GM18499 (cell line): ENCODE data around the gene SIRPB2.
A peak's percentile ranks its signal among the peaks of the same experiment; 100 is the strongest.

Experiments used
- ATAC-seq: cut with Tn5 transposase; IDR thresholded peaks from one replicate; pipeline ENCODE4 v1.9.1; 2021; ENCODE audit warnings: moderate number of reproducible peaks; ENCODE audit not compliant: insufficient read depth, unreplicated experiment

The SIRPB2 gene

DNA sequence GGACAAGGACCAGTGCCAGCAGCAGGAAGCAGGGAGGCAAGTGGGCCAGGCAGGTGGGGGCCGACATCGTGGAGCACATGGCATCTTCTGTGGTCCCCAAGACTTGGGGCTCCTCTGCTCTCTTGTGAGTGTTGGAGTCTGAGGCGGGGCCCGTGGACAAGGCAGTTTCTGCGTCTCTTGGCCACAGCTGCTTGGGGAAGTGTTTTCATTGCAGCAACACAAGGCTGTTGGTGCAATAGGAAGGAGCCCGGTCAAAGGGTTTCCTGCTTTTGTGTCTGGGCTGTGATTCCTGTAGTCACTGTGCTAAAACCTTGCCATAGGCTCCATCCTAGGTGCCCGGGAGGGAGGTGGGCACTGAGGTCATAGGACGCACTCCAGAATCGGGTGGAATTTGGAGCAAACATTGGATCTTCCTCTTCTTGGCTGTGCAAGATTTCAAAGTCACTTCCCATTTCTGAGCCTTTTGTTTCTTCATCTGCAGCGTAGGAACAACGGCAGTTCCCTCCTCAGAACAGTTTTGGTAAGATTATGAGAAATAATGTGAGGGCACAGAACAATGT lies at the start of gene SIRPB2:
SIRPB2 (minus strand) TSS at position 140 of the 560 bp plus-strand sequence; CDS start at position 79, 61 bp downstream.
- ATAC-seq = no peak

DNA sequence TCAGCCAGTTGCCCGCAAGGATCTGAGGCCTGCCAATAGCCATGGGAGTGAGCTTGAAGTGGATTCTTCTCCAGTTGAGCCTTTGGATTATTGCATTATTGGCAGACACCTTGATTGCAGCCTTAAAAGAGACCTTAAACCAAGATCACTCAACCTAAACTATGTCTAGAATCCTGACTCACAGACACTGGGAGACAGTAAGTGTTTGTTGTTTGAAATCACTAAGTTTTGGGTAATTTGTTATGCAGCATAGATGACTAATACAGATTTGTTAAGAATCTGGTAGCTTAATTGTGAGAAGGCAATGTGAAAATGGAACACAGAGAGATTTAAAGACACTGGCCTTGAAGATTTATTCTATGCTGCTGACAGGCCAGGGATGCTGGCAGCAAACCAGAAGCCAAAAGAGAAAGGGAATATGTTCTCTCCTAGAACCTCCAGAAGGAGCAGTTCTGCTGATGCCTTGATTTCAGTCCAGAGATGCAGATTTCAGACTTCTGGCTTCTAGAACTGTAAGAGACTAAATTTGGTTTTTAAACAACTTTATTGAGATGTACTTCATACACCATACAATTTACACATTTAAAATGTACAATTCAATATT lies 48.7 kb upstream of the SIRPB2 start:
- ATAC-seq = no peak

DNA sequence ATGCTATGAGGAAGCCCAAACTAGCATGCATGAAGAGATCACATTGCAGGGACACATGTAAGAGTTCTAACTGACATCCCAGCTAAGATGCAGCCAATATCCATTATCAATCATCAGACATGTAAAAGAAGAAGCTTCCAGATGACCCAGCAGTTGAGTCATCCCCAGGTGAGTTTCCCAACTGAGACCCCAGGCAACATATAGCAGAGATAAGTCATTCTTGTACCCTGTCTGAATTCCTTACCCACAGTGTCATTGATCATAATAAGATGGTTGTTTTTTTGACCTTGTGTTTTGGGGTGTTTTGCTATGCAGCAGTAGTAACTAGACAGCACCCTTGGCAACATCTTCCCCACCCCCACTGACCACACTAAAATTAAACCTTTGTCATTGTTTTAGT lies 47.4 kb upstream of the SIRPB2 start:
- no peak for ATAC-seq

DNA sequence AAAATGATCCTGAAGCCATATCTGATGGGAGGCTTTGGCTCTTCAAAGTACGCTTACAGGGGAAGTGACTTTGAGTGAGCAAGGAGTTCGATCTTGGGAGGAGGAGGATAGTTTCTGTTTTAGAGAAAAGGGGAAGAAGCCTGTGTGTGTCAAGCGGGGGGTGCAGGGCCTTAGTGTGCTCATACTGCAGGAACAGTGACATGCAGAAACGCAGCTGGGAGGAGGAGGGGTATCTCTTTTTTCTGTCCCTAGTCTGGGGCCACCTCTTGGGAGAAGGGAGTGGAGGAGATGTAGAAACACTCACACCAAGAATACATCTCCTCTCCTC lies 46.5 kb upstream of the SIRPB2 start:
- no peak for ATAC-seq

DNA sequence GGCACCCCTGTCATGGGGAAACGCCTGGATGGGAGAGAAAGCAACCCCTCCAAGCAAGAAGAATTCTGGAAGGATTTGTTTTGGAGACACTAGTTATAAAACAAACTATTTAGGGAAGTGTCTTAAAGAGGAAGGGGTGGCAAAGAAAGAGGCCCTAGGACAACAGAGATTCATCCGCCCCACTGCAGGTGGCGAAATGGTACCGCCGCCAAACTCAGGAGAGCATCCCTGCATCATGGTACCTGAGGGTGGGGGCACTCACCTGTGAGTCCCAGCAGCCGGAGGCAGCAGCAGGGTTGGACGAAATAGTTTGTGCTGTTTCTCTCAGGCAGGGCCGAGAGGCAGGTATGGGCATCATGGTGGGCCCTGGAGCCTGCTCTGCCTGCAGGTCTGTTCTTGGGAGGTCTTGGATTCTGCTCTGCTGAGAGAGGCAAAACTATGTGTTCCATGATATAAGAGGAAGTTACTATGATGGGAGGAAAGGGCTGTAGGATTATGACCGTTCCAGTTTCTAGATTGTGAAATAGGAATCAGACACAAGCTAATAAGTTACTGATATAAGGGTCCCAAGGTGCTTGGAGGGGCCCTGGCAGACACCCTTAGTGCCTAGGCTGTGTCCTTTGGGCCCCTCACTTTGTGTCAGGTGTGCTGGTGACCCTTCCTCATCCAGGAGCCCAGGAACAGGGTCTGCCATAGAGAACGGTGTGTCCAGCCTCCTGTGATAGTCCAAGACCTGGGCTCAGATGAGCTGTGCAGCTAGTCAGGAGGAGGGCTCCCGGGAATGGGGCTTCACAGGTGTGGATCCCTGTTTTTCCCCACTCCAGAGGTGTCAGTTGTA lies 45.9 kb upstream of the SIRPB2 start:
- ATAC-seq = no peak

DNA sequence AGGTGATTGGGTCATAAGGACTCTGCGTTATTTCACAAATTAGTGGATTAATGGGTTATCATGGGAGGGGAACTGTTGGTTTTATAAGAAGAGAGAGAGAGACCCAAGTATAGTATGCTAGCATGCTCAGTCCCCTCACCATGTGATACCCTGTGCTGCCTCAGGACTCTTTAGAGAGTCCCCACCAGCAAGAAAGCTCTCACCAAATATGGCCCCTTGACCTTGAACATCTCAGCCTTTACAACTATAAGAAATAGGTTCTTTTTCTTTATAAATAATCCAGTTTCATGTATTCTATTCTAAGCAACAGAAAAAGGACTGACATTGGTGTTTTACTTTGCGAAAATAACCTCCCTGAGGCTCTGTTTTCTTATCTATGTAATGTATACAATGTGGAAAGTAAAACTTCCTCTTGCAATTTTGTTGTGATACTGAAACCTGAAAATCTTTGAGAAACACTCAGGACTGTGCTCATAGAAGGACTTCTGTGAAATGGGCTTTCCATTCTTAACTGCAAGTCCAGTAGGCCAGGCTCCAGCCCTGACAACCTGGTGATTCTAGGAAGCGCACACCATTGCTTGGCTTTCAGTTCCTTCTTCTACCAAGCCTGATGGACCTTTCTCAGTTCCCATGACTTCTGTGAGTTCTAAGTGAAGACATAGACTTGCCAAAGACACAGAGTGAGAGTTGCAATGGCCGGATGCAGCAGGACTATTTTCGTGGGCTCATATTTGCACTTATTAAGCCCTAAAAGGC lies 44.4 kb upstream of the SIRPB2 start:
- peak; percentile 88 for ATAC-seq

DNA sequence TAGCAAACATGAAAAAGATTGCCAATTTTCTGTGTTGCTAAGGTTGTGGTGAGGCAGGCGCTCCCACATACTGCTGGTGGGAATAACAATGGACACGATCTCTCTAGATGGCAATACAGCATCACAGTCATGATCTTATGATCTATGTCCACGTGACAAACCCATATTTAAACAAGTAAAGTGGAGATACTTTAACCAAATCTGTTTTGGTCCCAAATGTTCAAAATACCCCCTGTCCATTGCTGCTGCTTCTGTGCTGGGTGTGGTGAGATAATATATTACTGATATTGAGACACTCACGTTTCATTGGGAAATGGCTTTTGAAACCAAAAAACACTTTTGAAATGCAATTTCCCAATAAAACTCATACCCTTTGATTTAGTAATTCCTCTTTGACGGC lies 43.3 kb upstream of the SIRPB2 start:
- no peak for ATAC-seq

DNA sequence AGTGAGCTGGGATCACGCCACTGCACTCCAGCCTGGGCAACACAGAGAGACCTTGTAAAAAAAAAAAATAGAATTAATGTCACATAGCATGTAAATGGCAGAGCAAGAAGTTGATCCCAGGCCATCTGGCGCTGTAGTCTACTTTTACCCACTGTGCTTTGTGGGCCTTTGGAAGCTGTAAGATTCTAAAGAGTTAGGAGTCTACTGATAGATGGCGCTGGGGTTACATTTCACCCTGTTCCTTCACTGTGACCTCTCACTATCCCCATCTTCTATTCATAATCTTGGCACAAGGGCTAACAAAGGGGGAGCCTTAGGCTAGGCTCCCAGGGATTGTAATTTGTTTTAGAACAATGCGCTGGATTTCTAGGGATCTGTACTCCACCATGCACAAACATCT lies 41.8 kb upstream of the SIRPB2 start:
- no peak for ATAC-seq

DNA sequence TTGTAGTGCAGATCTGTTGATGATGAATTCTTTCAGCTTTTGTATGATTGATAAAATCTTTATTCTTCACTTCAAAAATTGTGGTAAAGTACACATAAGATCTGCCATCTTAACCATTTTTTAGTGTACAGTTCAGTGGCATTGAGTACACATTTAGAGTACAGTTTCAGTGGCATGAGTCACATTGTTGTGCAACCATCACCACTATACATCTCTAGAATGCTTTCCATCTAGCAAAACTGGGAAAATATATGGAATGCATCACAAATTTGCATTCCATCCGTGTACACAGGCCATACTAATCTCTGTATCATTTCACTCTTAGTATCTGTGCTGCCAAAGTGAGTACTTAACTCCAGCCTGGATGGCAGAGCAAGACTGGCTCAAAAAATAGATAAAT lies 37.6 kb upstream of the SIRPB2 start:
- no peak for ATAC-seq

DNA sequence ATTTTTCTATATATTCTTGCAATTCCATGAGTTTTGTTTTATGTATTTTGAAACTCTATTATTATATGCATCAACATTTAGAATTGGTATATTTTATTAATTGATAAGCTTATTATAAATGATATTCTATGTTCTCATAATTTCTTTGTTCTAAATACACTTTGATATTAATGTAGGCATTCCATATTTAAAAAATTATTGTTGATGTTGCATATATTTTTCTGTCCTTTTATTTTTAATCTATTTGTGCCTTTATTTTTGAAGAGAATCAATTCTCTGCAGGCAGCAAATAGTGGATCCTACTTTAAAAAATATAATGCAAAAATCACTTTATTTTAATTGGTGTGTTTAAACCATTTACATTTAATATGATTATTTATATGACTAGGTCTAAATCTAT lies 36.7 kb upstream of the SIRPB2 start:
- ATAC-seq = no peak

DNA sequence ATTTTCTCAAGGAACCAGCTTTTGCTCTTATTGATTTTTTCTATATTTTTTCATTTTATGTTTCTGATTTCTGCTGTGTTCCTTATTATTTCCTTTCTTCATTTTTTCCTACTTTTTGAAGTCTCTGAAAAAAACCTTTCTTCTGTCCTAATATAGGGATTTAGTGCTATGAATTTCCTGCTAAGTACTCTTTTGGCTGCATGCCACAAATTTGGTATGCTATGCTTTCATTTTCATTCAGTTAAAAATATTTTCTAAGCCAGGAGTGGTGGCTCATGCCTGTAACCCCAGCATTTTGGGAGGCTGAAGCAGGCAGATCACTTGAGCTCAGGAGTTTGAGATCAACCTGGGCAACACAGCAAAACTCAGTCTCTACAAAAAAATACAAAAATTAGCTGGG lies 35.7 kb upstream of the SIRPB2 start:
- ATAC-seq = no peak

DNA sequence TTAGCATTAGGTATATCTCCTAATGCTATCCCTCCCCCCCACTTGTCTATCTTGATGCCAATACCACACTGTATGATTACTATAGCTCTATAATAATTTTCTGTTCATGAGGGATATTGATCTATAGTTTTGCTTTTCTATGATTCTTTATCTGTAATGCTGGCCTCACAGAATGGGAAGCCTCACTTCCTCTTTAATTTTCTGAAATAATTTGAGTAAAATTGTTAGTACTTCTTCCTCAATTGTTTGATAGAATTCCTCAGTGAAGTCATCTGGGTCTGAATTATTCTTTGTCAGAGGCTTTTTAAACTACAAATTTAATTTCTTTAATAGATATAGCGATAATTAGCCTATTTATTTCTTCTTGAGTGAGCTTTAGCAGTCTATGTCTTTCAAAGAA lies 35.1 kb upstream of the SIRPB2 start:
- no peak for ATAC-seq

DNA sequence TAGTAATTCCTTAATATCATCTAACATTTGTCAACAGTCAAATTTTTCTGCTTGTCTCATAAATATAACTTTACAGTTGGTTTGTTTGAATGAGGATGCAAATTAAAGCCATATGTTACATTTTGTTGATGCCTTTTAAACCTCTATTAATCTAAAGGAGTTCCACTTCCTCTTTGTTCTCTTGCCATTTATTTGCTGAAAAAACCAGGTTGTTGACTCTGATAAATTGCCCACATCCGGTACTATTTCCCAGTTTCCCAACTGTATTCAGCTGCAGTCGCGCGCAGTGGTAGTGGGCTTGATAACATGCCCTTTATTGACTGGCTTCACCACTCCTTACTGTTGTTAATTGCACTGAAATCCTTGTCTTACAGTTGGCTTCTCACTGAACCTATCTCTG lies 32.8 kb upstream of the SIRPB2 start:
- no peak for ATAC-seq

DNA sequence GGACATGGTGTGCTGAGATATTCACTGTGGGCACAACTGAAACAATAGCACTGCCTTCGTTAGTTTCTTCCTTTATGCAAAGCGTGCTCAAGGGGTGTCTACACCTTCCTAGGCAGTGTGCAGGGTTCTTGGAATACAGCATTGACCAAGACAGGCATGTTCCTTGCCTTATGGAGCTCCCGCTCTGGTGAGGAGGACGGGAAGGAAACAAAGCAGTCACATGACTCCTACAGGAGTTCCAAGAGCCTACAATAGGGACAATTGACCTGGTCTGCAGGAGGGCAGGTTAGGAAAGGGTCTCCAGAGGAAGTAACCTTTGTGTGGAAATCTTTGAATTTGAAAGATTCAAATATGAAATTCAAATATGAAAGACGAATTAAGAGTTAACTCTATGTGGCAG lies 25.8 kb upstream of the SIRPB2 start:
- ATAC-seq = no peak

DNA sequence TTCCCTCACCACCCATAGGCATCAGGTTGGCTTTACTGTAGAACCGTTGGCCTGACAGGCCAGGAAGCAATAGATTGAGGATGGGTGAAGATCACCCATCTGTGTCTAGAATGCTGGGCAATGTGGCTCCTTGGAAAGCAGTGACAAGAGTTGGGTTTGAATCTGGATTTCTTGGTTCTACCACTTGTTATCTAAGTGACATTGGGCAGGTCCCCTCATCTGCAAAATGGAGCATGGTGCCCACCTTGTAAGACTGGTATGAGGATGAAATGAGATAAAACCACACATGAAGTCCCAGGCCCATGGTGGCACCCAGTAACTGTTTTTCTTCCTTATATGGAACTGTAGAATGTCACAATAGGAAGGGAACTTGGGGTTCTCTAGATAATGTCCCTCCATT lies 22.6 kb upstream of the SIRPB2 start:
- no peak for ATAC-seq

DNA sequence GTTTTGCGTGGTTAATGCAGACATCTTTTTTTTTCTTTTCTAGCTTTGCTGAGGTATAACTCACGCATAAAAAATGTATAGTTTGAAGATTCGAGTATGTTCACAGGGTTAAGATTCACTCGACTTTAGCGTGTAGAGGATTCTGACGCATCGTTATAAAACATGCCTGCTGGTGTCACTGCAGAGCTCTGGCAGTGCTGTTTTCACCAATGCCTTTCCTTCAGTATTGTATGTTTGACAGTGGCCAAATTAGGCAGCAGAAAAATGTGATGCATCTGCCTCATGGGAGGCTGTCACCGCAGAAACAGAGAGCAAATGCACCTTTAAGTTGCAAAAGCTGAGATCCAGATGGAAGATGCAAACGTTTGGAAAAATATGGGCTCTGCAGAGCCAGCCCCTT lies 18.0 kb upstream of the SIRPB2 start:
- ATAC-seq = no peak

DNA sequence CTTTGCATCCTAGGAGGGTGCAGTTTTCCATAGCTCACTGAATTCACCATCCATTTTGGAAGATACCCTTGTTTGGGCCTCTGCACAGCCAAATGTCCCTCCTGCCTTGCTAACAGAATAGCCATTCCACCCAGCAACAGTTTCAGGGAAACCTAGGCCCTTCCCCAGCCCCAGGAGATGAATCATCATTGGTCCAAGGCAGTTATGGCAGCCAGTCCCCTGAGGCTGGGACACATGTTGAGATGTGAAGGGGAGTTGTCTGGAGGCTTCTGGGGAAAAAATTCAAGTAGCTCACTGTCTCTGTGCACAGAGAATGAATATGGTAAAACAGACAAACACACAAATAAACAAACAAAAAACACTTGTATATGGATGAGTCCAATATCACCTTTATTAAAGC lies 17.4 kb upstream of the SIRPB2 start:
- ATAC-seq = no peak

DNA sequence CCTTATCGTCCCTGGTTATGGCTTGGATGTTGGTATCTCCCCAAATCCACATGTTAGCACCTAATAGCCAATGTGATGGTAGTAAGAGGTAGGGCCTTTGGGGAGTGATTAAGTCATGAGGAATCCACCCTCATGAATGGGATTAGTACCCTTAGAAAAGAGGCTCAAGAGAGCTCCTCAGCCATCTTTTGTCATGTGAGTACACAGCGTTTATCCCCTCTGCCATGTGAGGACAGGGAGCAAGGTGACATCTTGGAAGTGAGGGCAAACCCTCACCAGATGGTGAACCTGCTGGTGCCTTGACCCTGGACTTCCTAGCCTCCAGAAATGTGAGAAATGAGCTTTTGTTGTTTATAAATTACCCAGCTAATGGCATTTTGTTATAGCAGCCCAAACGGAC lies 16.1 kb upstream of the SIRPB2 start:
- no peak for ATAC-seq

DNA sequence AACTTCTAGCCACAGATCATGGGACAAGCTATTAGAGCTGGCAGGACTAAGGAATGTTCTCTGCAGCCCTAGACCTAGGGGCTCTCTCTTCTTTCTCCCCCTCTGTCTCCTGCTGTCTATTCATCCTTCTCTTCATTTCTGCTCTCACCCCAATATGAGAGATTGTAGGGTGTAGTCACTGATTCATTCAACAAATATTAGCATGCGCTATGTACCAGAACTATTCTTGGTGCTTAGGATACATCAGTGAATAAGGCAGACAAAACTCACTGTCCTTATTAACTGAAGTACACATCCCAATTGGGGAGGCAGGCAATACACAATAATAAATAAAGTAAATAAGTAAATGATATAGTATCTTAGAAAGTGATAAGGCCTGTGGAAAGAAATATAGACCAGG lies 14.7 kb upstream of the SIRPB2 start:
- no peak for ATAC-seq

DNA sequence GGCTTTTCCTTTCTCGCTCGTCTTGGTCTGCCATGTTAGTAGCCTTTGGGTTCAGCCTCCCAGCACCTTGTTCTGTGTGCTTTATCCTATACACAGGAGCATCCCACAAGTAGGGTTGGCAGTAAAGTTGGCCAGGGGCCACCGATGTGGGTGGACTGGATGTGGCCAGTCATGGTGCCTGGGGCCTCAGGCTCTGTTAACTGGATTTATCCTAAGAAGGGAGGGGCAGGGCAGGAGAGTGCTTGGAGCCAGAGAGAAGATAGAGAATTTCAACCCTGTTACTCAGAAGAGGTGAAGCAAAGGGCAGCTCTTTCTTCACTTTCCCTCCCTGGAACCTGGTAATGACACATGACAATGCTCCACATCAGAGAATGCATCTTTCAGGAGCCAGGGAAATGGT lies 14.1 kb upstream of the SIRPB2 start:
- no peak for ATAC-seq

DNA sequence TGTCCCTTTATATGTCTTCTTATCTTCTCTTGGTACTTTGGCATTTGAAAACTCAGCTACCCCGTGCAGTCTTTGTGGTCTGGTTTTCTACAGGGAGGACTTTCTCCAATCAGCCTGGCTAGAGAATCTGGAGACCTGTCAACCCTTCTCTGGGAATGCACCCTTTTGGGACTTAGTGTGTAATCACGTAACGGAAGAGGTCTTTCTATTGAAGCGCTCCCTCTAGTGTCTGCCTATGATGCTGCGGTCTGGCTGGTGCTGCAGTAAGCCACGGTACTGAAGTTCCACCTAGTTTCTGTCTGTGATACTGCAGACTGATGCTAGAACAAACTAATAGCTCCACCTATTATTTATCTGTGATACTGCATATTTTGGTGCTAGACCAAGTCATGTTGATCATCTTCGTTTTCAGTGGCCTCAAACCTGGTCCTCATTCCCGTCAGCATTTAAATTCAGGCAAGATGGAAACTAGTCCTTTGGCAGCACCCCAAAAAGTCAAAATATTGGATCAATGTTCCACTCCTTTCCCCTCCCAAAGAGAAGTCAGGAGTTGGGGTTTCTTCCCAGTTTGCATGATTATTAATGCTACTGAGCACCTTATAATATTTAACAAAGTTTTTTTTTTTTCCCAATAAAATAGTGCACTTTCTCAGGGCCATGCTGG lies 12.5 kb upstream of the SIRPB2 start:
- ATAC-seq = no peak
